ENCODE measurements around the gene DCTN4. TPM values are rescaled to one million over a fixed set of nuclear protein-coding genes. Genes with fewer than 3 reads are reported as not detected.

The DCTN4 gene
- total and polyA plus RNA-seq, 9 of the 15 experiments (the other 6 are each of a cell fraction or from before 2014, with no cell fraction given), result 20.4 to 64.9 (median 49.9) TPM

DNA sequence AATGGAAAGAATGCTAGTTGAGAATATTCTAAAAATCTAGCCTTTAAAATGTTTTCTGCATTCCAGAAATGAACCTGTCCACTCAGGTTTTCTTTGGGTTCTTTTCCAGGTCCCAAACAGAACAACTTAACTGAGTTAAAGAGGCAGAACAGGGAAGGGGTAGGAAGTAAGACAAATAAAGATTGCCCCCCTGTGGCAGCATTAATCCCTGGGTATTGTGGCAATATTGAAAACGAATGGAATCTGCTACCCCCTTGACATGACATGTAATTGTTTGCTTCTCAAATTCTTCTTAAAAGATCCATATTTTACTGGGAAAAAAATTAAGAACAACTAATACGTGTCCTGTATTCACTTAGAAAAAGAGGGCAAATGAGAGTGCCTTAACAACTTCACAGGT lies 48.7 kb downstream of the DCTN4 start:
- intact Hi-C loops (cut with micrococcal nuclease), result loop anchor here (2.0 kb wide), 1 partner anchor 149 kb away; no protein-coding TSS in a partner anchor
- TF ChIP-seq BDP1 (IDR thresholded peaks at IDR 0.05; ENCODE audit: insufficient read depth, insufficient read length) (no peak), SREBF1 (IDR thresholded peaks at IDR 0.05; ENCODE audit: borderline replicate concordance, low read depth, low read length) (no peak), SMC3 (conservative IDR thresholded peaks at IDR 0.05; ENCODE audit: insufficient read depth, low read depth, low read length) (0 out of 2 replicates have a peak, but pooled peaks have one; percentile 19), LCOR (CRISPR knock-in tag; IDR thresholded peaks at IDR 0.05) (no peak), RAD21 (CRISPR knock-in tag; conservative IDR thresholded peaks at IDR 0.05 in 1 of 2, IDR thresholded peaks at IDR 0.05 in 1 of 2) (peak; percentile 31 to 50; a peak in 3 of 4 replicates), DEAF1 (CRISPR knock-in tag; IDR thresholded peaks at IDR 0.05) (no peak)
- TF ChIP-seq, protein P1, sequence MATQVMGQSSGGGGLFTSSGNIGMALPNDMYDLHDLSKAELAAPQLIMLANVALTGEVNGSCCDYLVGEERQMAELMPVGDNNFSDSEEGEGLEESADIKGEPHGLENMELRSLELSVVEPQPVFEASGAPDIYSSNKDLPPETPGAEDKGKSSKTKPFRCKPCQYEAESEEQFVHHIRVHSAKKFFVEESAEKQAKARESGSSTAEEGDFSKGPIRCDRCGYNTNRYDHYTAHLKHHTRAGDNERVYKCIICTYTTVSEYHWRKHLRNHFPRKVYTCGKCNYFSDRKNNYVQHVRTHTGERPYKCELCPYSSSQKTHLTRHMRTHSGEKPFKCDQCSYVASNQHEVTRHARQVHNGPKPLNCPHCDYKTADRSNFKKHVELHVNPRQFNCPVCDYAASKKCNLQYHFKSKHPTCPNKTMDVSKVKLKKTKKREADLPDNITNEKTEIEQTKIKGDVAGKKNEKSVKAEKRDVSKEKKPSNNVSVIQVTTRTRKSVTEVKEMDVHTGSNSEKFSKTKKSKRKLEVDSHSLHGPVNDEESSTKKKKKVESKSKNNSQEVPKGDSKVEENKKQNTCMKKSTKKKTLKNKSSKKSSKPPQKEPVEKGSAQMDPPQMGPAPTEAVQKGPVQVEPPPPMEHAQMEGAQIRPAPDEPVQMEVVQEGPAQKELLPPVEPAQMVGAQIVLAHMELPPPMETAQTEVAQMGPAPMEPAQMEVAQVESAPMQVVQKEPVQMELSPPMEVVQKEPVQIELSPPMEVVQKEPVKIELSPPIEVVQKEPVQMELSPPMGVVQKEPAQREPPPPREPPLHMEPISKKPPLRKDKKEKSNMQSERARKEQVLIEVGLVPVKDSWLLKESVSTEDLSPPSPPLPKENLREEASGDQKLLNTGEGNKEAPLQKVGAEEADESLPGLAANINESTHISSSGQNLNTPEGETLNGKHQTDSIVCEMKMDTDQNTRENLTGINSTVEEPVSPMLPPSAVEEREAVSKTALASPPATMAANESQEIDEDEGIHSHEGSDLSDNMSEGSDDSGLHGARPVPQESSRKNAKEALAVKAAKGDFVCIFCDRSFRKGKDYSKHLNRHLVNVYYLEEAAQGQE (IDR thresholded peaks at IDR 0.05; ENCODE audit: borderline replicate concordance), result peak; percentile 17; the same call in 1 of the 2 replicates
- TF ChIP-seq, protein P1 (CRISPR knock-in tag; IDR thresholded peaks at IDR 0.05; ENCODE audit: low read depth), result no peak
- TF ChIP-seq, protein P2, sequence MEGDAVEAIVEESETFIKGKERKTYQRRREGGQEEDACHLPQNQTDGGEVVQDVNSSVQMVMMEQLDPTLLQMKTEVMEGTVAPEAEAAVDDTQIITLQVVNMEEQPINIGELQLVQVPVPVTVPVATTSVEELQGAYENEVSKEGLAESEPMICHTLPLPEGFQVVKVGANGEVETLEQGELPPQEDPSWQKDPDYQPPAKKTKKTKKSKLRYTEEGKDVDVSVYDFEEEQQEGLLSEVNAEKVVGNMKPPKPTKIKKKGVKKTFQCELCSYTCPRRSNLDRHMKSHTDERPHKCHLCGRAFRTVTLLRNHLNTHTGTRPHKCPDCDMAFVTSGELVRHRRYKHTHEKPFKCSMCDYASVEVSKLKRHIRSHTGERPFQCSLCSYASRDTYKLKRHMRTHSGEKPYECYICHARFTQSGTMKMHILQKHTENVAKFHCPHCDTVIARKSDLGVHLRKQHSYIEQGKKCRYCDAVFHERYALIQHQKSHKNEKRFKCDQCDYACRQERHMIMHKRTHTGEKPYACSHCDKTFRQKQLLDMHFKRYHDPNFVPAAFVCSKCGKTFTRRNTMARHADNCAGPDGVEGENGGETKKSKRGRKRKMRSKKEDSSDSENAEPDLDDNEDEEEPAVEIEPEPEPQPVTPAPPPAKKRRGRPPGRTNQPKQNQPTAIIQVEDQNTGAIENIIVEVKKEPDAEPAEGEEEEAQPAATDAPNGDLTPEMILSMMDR (IDR thresholded peaks at IDR 0.05 in 2 of 3, conservative IDR thresholded peaks at IDR 0.05 in 1 of 3; ENCODE audit: insufficient read depth in 2 of 3, low read depth in 1 of 3, low read length in 3 of 3), result peak; percentile 10 to 49 (median 24); a peak in 2 of 6 replicates
- FAIRE-seq, result no peak

More for the DNA sequence above, 48.7 kb downstream of the DCTN4 start:
- POLR2A ChIA-PET, result interaction anchor here (1.1 to 2.3 kb wide), 3 partner anchors 9 to 13 kb away, joined by 4 to 9 read pairs (median 5); partner anchors contain the start of gene RBM22
- DNase-seq (ENCODE audit: extremely low read depth in 1 of 4, low spot score in 3 of 4), result peak in 2 of 4 experiments; percentile 20 to 22
- ATAC-seq, result peak; percentile 28; the same call in 1 of the 3 replicates
- no peak overlapping the region for H2AFZ ChIP-seq (ENCODE audit: low read depth, low read length)
- CTCF ChIA-PET (ENCODE audit: low intra/inter-chr PET ratio), result interaction anchor here (1.4 to 2.3 kb wide), 2 partner anchors 148 to 149 kb away, joined by 7 to 9 read pairs; no protein-coding TSS in a partner anchor
- H3K27ac ChIP-seq (ENCODE audit: extremely low read depth, low read depth, low read length), result no peak overlapping the region
- H3K9me3 ChIP-seq (replicated peaks; ENCODE audit: control insufficient read depth, insufficient read depth, low read depth, low read length), result no peaks in the 10 kb centered on the region
- H3K4me3 ChIP-seq, result no peak overlapping the region
- no peaks in the 10 kb centered on the region for H3K9me1 ChIP-seq (ENCODE audit: control insufficient read depth, insufficient read depth, low read length)
- BruUV-seq (replicated peaks), result no TSS peak
- H3K36me3 ChIP-seq (ENCODE audit: control insufficient read depth, insufficient read depth, low read length), result peaks cover 67% of the 10 kb centered on the region
- H4K20me1 ChIP-seq (replicated peaks; ENCODE audit: control insufficient read depth, insufficient read depth, low read length), result 0 out of 2 replicates have a peak, but pooled peaks cover 2% of the 10 kb centered on the region
- no peaks in the 10 kb centered on the region for H3K4me1 ChIP-seq (replicated peaks in 1 of 2; ENCODE audit: control insufficient read depth in 2 of 2, insufficient read depth in 2 of 2, low read length in 2 of 2)
- no peak overlapping the region for H3K4me2 ChIP-seq (ENCODE audit: insufficient read depth, low read length)
- H3K27me3 ChIP-seq (ENCODE audit: control insufficient read depth in 2 of 2, insufficient read depth in 2 of 2, low read length in 2 of 2), result no peaks in the 10 kb centered on the region
- no peaks in the 10 kb centered on the region for H3K79me2 ChIP-seq (ENCODE audit: control insufficient read depth, insufficient read depth, low read length)
- in situ Hi-C loops (cut with MboI), result no loop called here
- WGBS (ENCODE audit: insufficient coverage, low coverage, missing lambda C conversion rate), result 66% methylated on average over 2 of the region's 2 CpGs
- H3K9ac ChIP-seq (ENCODE audit: insufficient read depth in 1 of 2, low read depth in 2 of 2, low read length in 2 of 2), result no peak overlapping the region
